LNCaP clone FGC (cell line): ENCODE measurements around the gene GALNTL6.

Experiments
- DNase-seq: peaks from one replicate; pipeline ENCODE4 v3.0.0-alpha.2; 2011; ENCODE audit warnings: low read depth
- H3K4me3 ChIP-seq: 2 replicates; pipeline ENCODE4 v1.5.1; 2011; ENCODE audit warnings: mild to moderate bottlenecking, low read depth, low read length, control low read depth
- CTCF ChIP-seq: IDR thresholded peaks from 2 replicates; pipeline ENCODE4 v1.5.1; 2012; ENCODE audit warnings: mild to moderate bottlenecking; ENCODE audit not compliant: control insufficient read depth, insufficient read depth; ENCODE audit errors: extremely low read depth

GALNTL6 gene

GRCh38 chr4:172838943-172839342 is 1025.7 kb downstream of the GALNTL6 start:
- H3K4me3 ChIP-seq = no peak overlapping the region
- no peak for TF ChIP-seq CTCF
- no peak for DNase-seq

- TF ChIP-seq CTCF = no peak
- no peak for DNase-seq
- H3K4me3 ChIP-seq = no peak overlapping the region
Observed at GRCh38 chr4:172842779-172843178, 1029.6 kb downstream of the GALNTL6 start.

GRCh38 chr4:172843192-172843591 is 1030.0 kb downstream of the GALNTL6 start:
- no peak for TF ChIP-seq CTCF

DNA sequence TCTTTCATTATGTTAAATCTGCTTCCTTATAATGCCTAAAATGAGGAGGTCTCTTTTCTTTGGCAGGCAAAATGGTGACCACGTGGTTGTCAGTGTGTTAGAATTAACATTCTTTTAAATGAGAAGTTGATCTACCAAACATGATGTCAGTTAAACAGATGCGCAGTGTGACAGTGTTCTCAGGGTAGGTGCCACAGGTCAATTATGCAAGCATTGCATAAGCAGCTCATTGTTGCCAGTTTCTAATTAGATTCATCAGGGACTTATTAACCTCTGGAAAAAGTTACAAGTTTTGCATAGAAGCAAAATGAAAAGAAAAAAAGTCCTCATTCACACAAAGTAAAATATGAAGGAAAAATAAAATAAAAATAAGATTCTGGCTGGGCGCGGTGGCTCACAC is 1031.4 kb downstream of the GALNTL6 start:
- no peak for TF ChIP-seq CTCF
- DNase-seq = no peak
- H3K4me3 ChIP-seq = no peak overlapping the region

More at GRCh38 chr4:172843192-172843591, 1030.0 kb downstream of the GALNTL6 start:
- no peak overlapping the region for H3K4me3 ChIP-seq
- DNase-seq = no peak

- DNase-seq = no peak
- no peak overlapping the region for H3K4me3 ChIP-seq
- TF ChIP-seq CTCF = no peak
Observed at GRCh38 chr4:172845281-172845680, 1032.1 kb downstream of the GALNTL6 start.

GRCh38 chr4:172850838-172851237 is 1037.6 kb downstream of the GALNTL6 start:
- no peak for TF ChIP-seq CTCF
- H3K4me3 ChIP-seq = no peak overlapping the region
- no peak for DNase-seq

DNA sequence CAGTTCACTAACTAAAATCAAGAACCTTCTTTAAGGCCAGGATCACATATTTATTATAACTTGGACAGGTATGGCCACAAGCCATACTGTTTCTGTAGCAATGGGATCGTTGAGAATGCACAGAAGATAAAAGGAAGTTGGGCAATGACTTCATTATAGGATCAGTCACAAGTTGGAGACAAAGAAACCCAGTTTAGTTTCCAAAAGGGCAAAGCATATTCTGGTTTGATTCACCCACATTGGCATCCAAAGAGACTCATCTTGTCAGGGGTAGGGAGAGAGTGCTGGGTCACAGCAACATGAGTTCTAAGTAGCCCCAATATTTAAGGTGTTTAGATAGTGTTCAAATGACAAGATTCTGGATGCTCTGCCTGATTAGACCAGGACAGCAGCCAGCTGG is 1038.3 kb downstream of the GALNTL6 start:
- no peak for DNase-seq
- no peak overlapping the region for H3K4me3 ChIP-seq
- TF ChIP-seq CTCF = no peak
